GM12874 (cell line): ENCODE measurements around the gene ITGA6.

Source experiments
- TF ChIP-seq, protein P1 (sequence below): IDR thresholded peaks from 2 replicates; pipeline ENCODE4 v1.5.1; 2011; ENCODE audit warnings: low read depth, mild to moderate bottlenecking, control low read depth, low read length, moderate library complexity; ENCODE audit not compliant: insufficient read depth

Gene ITGA6

DNA sequence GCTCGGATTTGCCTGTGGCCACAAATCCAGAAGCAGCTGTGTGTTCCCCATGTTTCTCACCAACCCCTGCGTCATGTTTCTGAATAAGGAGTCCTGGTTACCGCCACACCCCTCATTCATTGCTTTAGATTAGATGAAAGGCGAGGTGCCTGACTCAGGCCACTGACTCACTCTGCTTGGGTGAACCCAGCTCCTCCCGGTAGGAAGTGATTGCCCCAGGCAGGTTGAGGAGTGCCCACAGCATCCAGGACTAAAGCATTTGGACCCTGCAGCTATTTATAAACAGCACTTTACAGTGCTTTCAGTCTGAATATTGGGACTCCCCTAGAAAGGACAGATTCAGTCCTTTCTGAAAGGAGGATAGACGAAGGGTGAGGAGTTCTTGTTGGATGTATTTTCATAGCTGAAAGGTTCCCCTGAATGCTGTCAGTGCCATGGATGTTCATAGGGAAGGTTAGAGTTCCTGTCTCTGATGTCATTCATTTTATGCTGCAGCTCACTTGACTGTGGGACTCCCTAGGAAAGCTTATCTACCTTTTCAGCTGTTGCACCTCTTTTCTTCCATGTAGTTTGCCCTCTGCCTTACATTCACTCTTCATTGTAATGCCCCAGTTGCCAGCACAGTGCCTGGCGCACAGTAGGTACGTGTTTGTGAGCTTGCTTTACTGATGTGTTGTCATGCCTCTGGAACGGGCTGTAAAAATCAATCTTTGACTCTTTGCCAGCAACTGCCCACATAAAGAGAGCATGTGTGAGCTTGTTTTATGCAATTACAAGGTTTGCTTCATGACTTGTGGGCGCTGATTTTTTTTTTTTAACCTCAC is 14.9 kb downstream of the ITGA6 start:
- TF ChIP-seq, protein P1, sequence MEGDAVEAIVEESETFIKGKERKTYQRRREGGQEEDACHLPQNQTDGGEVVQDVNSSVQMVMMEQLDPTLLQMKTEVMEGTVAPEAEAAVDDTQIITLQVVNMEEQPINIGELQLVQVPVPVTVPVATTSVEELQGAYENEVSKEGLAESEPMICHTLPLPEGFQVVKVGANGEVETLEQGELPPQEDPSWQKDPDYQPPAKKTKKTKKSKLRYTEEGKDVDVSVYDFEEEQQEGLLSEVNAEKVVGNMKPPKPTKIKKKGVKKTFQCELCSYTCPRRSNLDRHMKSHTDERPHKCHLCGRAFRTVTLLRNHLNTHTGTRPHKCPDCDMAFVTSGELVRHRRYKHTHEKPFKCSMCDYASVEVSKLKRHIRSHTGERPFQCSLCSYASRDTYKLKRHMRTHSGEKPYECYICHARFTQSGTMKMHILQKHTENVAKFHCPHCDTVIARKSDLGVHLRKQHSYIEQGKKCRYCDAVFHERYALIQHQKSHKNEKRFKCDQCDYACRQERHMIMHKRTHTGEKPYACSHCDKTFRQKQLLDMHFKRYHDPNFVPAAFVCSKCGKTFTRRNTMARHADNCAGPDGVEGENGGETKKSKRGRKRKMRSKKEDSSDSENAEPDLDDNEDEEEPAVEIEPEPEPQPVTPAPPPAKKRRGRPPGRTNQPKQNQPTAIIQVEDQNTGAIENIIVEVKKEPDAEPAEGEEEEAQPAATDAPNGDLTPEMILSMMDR: no peak

DNA sequence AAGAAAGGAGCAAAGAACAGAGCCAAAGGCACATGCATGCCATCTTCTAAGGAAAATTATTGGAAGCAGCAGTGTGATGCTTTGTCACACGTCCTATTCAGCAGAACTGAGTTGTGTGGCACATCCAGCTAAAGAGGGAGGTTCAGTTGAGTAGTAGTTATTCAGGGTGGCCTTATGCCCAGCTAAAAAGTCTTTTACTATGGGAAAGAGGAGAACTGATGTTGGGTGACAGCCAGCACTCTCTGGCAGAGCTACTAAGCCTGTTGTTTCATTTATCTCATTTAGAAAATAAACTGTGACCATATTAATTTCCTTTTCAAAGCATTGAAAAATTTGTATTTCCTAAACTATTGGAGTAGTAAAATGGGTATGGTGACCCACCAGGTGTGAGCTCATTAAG is 18.5 kb downstream of the ITGA6 start:
- TF ChIP-seq, protein P1: no peak

DNA sequence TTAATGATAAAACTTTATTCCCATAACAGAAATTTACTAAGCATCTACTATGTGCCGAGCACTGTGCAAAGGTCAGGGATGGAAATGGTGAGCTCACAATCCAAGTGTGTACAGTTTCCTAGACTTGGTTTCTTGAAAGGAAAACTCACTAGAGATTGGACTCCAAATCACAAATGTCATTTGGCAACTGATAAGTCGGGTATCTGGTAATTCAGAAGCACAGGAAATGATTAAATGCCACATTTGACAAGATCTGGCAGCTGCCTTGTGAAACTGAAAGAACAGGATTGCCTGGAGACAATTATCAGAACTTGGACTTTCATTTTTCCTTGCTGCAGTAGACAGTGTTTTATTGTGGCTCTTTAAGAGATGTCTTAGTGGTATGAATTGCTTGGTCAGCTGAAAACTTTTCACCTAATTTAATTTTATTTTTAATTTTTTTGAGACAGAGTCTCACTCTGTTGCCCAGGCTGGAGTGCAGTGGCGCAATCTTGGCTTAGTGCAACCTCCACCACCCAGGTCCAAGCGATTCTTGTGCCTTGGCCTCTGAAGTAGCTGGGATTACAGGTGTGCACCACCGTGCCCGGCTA is 19.2 kb downstream of the ITGA6 start:
- TF ChIP-seq, protein P1: no peak

DNA sequence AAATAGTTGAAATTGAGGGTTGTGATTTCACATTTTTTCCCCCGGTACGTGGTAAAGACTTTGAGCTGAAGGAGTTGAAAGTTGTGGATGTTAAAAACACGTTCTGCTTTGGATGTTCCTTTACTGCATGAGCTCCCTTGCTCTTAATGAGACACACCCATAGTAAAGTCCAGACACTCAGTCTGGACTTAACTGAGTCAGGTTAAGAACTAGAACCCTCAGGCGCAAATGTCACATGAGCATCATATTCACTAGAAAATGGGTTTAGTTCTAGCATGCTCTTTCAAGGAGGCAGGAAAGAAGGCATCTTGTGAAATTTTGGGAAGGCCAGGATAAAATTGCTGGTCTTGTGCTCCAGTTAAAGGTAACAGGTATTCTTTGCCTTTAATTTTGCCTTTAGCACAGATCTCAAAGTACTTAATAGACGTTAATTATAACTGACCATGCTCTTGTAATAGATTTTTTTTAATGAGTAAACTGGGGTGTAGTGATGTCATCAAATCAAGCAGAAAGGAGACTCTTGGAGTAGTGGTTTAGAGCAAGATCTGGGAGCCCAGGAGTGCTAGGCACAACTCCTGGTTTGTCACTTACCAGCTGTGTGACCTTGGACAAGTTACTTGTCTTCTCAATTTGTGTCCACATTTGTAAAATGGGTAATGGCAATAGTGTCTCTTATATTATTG is 20.6 kb downstream of the ITGA6 start:
- TF ChIP-seq, protein P1: no peak

DNA sequence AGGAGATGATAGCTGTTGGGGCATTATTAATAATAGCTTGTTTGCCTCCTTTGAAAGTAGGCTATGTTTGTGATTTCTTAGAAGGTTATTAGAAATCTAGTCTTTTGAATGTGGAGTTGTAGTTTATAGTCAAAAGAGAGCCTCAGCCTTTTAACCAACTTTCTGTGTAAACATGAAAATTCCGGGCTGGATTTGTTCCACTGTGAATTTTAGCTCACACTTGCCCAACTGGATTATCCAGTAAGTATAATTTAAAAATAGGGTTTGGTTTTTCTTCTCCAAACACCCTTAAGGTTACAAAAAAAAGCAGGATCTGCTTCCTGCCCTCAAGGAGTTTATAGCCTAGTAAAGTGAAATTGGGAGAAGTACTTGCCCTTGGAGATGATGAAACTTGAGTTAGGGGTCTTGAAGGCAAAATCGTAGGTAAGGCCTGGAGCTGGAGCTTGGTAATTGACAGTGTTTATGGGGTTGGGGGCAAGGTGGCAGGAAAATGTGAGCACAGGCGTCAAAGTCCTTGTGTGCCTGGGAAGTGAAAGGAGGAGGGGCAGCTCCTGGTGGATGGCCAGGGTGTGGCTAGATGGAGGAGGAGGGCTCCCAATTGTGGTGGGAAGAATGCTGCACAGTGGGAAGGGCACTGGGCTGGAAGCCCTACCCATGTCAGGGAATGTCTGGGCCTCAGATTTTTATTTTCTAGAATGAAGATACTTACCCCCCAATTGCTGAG is 21.3 kb downstream of the ITGA6 start:
- TF ChIP-seq, protein P1: no peak

DNA sequence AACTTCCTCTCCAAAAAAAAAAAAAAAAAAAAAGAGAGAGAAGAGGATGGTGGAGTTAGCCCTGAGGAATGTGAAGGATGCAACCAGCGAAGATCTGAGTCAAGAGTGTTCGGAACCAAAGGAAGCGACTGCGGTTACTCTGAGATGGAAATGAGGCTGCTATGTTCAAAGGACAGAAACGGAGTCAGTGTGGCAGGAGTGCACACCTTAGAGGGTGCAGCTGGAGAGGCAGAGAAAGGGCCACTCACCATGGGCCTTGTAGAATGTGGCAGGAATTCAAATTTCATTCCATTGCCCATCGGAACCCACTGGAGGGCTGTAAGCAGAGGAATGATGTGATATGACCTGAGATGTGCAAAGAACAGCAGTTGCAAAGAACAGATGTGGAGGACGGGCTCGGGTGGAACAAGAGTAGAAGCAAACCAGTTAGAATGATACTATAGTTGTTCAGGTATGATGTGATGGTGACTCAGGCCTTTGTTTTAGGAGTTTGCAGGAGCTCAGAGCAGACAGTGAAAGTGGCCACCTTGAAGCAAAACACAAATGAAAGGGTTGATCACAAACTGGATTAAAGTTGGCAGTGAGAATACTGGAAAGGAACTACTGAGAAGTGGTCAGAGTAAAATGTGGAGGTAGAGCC is 22.6 kb downstream of the ITGA6 start:
- TF ChIP-seq, protein P1: no peak
